ENCODE measurements around the gene LRRK1. TPM values are rescaled to one million over a fixed set of nuclear protein-coding genes. Genes with fewer than 3 reads are reported as not detected.

Gene LRRK1
- total RNA-seq, 1 donor from 2014 or later: 4.8 TPM

- no peak for TF ChIP-seq CTCF (IDR thresholded peaks at IDR 0.05; ENCODE audit: unreplicated experiment)
- no peak for DNase-seq (ENCODE audit: low spot score)
- Mint-ChIP-seq H3K27me3 (ENCODE audit: unreplicated experiment) (peaks cover 4% of the 10 kb centered on the region), H3K9me3 (ENCODE audit: unreplicated experiment) (no peaks in the 10 kb centered on the region), H3K4me1 (ENCODE audit: unreplicated experiment) (peaks cover 7% of the 10 kb centered on the region), H3K27ac (ENCODE audit: unreplicated experiment) (no peak overlapping the region), H3K4me3 (ENCODE audit: unreplicated experiment) (no peak overlapping the region), H3K36me3 (ENCODE audit: low read depth, unreplicated experiment) (peaks cover under 1% of the 10 kb centered on the region)
Observed at GRCh38 chr15:101078669-101079323, 159.6 kb downstream of the LRRK1 start.

GRCh38 chr15:101081900-101082299 lies 162.7 kb downstream of the LRRK1 start:
- no peak for TF ChIP-seq CTCF (IDR thresholded peaks at IDR 0.05; ENCODE audit: unreplicated experiment)
- DNase-seq (ENCODE audit: low spot score): no peak
- Mint-ChIP-seq H3K4me3 (ENCODE audit: unreplicated experiment) (no peak overlapping the region), H3K27me3 (ENCODE audit: unreplicated experiment) (peaks cover 4% of the 10 kb centered on the region), H3K27ac (ENCODE audit: unreplicated experiment) (no peak overlapping the region), H3K36me3 (ENCODE audit: low read depth, unreplicated experiment) (no peaks in the 10 kb centered on the region), H3K9me3 (ENCODE audit: unreplicated experiment) (no peaks in the 10 kb centered on the region), H3K4me1 (ENCODE audit: unreplicated experiment) (peaks cover 2% of the 10 kb centered on the region)

- Mint-ChIP-seq H3K4me1 (ENCODE audit: unreplicated experiment) (no peaks in the 10 kb centered on the region), H3K27ac (ENCODE audit: unreplicated experiment) (no peak overlapping the region), H3K36me3 (ENCODE audit: low read depth, unreplicated experiment) (no peaks in the 10 kb centered on the region), H3K9me3 (ENCODE audit: unreplicated experiment) (no peaks in the 10 kb centered on the region), H3K4me3 (ENCODE audit: unreplicated experiment) (no peak overlapping the region), H3K27me3 (ENCODE audit: unreplicated experiment) (peaks cover 4% of the 10 kb centered on the region)
- TF ChIP-seq CTCF (IDR thresholded peaks at IDR 0.05; ENCODE audit: unreplicated experiment): no peak
- no peak for DNase-seq (ENCODE audit: low spot score)
Observed at GRCh38 chr15:101083336-101084045, 164.3 kb downstream of the LRRK1 start.

- no peaks in the 10 kb centered on the region for H3K4me1 Mint-ChIP-seq (ENCODE audit: unreplicated experiment)
- no peak overlapping the region for H3K4me3 Mint-ChIP-seq (ENCODE audit: unreplicated experiment)
- DNase-seq (ENCODE audit: low spot score): no peak
- H3K9me3 Mint-ChIP-seq (ENCODE audit: unreplicated experiment): no peaks in the 10 kb centered on the region
- peaks cover 4% of the 10 kb centered on the region for H3K27me3 Mint-ChIP-seq (ENCODE audit: unreplicated experiment)
- no peaks in the 10 kb centered on the region for H3K36me3 Mint-ChIP-seq (ENCODE audit: low read depth, unreplicated experiment)
- no peak for TF ChIP-seq CTCF (IDR thresholded peaks at IDR 0.05; ENCODE audit: unreplicated experiment)
- no peak overlapping the region for H3K27ac Mint-ChIP-seq (ENCODE audit: unreplicated experiment)
Observed at GRCh38 chr15:101084801-101085200, 165.6 kb downstream of the LRRK1 start.

GRCh38 chr15:101085311-101085700 lies 166.1 kb downstream of the LRRK1 start:
- TF ChIP-seq CTCF (IDR thresholded peaks at IDR 0.05; ENCODE audit: unreplicated experiment): no peak
- DNase-seq (ENCODE audit: low spot score): no peak

More at GRCh38 chr15:101085311-101085700, 166.1 kb downstream of the LRRK1 start:
- Mint-ChIP-seq H3K27ac (ENCODE audit: unreplicated experiment) (no peak overlapping the region), H3K36me3 (ENCODE audit: low read depth, unreplicated experiment) (no peaks in the 10 kb centered on the region), H3K4me3 (ENCODE audit: unreplicated experiment) (no peak overlapping the region), H3K27me3 (ENCODE audit: unreplicated experiment) (peaks cover 4% of the 10 kb centered on the region), H3K9me3 (ENCODE audit: unreplicated experiment) (no peaks in the 10 kb centered on the region), H3K4me1 (ENCODE audit: unreplicated experiment) (no peaks in the 10 kb centered on the region)

All from endothelial cell (in vitro differentiated cells).